Right renal cortex interstitium (tissue), 3 donors: ENCODE measurements around the gene TRMT112. TPM values are rescaled to one million over a fixed set of nuclear protein-coding genes. Genes with fewer than 3 reads are reported as not detected.

ENCODE experiments used
- DNase-seq, 3 donors: peaks; one replicate each; pipeline ENCODE4 v3.0.0-alpha.2; 2013; ENCODE audit warnings: low read depth in 3 of 3, low spot score in 2 of 3
- polyA plus RNA-seq, 3 donors: library from polyadenylated mRNA; unstranded; fragments of 120-200 nt; gene quantifications; one replicate each; pipeline ENCODE4 v1.2.1, GENCODE V29; 2013; ENCODE audit not compliant: insufficient read length in 3 of 3

The TRMT112 gene
- polyA plus RNA-seq, 3 donors = 191 to 224 (median 220) TPM

DNA sequence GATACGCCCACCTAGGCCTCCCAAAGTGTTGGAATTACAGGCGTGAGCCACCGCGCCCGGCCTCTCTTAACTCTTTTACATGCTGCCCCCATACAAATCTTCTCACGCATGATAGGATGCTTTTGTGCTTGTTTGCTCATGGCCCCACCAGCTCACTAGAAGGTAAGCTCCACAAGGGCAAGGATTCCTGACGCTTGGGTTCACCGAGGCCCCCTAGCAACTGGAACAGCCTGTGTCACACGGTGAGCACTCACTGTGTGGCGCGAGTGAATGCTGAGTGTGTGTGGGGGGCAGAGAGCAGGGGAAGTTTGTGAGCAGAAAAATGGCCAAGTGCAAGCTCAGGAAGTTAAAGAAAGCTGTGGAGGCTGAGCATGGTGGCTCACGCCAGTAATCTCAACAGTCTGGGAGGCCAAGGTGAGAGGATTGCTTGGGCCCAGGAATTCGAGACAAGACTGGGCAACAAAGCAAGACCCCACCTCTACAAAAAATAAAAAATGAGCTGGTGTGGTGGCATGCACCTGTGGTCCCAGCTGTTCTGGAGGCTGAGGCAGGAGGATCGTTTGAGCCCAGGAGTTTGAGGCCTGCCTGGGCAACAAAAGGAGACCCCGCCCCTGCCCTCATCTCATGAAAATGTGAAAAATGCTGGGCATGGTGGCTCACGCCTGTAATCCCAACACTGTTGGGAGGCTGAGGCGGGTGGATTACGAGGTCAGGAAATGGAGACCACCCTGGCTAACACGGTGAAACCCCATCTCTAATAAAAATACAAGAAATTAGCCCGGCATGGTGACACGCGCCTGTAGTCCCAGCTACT, 35.2 kb downstream of the TRMT112 start:
- DNase-seq = no peak

DNA sequence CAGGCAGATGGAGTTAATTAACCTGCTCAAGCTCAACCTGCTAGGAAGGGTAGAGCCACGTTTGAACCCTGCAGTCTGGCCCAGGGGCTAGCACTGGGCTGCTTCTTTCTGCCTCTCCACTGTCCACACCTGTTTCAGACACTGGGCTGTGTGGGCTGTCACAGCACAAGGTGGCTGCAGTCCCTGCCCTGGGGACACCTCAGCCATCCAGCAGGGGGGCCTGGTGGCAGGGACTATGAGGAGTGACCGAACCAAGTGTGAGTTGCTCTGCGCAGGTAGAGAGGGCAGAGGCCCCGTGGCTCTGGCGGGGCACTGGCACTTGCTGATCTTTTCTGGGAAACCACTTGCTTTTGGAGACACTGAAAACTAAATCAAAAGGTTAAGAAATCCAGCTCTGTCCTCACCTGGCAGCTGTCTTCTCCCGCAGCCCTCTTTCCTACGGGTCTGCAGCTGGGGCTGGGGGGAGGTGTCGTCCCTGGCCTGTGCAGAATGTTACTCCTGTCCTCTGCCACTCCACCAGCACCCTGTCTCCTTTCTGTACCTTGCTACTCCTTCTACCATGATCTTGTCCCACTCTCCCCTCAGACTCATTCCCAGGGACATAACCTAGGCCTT, 38.7 kb downstream of the TRMT112 start:
- DNase-seq = no peak

DNA sequence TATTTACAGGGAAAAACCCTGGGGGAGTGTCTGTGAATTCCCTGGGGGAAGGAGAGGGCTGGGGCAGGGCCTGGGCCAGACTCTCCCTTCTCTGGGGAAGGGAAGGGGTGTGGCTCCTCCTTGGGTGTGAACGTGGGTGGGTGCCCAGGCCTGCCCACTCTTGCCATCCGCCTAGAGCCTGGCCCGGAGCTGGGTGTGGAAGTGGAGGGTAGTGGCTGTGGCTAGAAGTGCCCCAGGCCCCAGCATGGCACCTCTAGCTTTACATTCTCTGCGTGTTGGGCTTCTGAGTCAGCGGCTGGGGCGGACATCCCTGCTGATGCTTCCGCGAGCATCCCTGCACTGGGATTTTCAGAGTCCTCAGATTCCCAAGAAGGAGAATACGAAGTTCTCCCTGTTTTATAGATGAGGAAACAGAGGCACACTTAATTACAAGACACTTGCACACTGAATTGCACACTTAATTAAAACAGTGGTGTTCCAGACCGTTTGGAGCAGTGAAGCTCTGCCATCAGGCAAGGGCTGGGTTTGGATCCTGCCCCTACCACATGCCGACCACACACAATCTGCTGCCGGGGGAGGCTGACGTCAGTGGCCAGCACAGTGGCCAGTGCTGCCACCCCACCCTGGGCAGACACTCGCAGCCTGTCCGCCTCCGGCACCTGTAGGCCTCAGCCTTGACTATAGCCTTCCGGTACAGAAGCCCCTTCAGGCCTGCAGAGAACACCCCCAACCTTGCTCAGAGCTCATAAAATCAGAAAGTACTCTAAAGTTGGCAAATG, 40.5 kb downstream of the TRMT112 start:
- DNase-seq = no peak

DNA sequence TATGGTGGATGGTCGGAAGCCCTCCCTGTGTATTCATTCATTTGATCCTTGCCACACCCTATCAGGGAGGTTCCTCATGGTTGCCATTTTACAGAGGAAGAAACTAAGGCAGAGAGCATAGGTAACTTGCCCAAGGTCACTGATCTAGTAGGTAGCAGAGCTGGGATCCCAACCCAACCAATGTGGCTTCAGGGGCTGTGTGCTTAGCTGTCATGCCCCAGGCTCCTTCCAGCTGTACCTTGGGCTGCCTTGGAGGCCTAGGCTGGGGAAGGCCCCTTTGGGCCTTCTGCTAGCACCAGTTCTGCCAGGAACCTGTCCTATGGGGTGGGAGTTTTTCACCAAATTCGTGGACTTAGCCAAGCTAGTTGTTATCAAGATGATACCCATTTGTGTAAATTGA, 41.5 kb downstream of the TRMT112 start:
- no peak for DNase-seq

DNA sequence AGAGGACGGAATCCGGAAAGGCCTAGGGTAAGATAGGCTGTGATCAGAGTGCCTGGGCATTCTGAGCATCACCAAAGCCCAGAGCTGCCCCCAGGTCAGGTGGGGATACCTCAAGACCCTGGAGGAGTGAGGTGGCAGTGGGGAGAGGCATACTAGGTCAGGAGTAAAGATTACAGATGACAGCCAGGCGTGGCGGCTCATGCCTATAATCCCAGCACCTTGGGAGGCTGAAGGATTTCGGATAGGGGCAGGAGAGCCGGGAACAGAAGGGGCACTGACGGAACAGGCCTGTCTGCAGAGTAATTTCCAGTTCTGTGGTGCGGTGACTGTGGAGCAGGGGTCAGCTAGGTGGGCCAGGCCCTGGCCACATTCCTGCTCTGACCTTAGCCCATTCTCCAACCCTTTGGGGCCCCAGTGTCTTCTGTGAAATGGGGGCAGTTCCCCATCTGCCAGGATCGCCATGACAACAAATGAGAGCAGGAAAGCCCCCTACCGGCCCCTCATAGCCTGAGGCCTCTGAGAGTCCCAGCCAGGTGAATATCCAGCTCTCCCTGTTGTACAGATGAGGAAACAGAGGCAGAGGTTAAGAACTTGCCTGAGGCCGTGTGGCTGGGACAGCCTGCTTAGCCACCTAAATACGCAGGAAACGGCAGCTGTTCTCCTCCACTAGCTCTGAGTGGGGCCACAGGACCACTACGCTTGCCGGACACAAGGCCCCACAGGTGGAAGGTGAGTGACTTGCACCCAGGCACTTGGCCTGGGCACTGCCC, 42.1 kb downstream of the TRMT112 start:
- DNase-seq = no peak

DNA sequence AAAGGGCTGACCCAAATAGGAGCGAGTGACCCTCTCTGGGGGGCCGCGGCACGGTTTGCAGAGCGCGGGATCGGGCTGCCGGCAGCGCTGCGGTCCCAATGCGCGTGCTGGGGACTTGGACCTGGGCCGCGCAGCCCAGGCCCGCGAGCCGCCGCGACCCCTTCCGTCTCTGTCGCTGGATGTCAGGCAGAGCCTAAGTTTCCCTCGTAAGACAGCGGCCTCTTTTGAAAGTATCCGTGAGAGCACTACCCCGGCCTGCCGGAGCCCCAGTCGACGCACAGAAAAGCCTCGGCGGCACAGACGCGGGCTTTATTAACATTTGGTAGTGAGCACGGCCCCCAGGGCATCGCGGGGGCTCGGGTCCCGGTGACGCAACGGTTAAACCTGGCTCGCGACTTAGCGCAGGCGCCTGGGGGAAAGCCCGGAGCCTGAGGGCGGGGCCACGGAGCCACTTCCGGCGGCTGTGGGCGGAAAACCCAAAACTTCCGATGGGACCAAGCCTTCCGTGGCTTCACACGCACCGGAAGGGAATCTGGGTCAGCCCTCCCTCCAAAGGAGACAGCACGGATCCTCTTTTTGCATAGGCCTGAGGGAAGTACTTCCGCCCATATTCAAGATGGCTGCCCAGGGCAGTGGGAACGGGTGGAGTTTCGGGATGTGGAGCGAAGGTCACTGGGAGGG, 47.7 kb downstream of the TRMT112 start:
- DNase-seq = peak; percentile 98

DNA sequence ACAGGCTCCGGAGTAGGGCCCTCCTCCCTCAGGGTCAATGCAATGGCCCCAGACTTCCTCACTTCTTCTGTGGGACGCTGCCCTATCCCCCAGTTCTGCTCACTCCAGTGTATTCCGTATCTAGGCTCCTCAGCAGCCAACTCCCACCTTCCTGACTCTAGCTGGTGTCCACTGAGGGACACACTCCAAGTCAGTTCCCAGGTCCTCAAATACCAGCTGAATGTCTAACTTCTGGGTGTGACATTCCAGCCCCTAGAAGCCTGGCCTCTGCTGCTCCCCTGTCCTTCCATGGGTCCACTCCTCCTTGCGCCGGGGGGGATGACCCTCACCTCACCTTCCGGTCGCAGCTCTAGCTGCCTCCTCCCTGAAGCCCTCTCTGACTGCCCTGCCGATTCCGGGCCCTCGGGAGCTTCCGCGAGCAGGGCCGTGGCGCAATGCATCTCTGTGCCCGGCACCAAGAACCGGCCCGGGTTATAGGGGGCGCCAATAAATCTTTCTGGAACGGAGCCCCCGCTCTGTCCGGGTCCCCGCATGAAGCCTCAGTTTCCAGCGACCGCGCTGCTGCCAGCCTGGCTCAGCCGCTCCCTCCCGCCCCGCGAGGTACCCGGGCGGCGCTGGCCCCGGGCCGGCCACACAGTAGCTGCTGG, 48.3 kb downstream of the TRMT112 start:
- DNase-seq = no peak

DNA sequence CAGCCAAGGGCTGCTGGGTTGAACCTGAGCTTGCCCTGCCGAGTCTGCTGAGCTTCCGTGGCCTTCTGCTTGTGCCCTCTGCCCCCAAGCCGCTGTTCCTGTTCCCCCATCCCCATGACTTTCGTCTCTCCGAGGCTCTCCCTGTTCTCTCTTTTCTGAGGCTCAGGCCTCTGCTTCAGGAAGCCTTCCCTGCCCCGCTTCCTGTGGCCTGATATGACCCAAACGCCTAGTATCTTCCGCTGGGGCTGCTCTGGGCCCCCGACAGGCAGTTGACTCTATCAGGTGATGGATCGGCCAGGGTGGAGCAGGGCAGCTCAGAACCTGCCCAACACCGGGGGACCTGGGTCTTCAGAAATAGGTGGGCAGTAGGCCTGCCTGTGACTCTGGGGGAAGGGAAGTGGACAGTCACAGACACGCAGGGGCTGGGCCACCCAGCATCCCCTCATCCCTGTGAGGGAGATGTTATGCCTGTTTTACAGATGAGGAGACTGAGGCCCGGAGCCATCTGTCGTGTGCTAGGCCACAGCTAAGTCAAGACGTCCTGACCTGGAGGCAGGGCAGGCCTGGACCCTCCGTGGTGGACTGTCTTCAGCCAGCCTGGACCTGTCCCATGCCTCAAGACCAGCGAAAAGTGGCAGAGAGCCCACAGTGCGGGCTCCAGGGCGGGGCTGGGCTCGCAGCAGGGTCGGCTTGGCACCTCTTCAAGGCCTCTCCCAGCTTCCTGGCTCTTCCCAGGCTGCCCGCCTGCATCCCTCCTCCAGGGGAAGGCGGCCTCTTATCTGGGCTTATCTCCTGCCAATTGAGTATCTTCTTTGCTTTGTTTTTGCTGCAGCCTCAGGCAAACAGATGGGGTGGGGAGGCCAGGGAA, 49.1 kb downstream of the TRMT112 start:
- no peak for DNase-seq

DNA sequence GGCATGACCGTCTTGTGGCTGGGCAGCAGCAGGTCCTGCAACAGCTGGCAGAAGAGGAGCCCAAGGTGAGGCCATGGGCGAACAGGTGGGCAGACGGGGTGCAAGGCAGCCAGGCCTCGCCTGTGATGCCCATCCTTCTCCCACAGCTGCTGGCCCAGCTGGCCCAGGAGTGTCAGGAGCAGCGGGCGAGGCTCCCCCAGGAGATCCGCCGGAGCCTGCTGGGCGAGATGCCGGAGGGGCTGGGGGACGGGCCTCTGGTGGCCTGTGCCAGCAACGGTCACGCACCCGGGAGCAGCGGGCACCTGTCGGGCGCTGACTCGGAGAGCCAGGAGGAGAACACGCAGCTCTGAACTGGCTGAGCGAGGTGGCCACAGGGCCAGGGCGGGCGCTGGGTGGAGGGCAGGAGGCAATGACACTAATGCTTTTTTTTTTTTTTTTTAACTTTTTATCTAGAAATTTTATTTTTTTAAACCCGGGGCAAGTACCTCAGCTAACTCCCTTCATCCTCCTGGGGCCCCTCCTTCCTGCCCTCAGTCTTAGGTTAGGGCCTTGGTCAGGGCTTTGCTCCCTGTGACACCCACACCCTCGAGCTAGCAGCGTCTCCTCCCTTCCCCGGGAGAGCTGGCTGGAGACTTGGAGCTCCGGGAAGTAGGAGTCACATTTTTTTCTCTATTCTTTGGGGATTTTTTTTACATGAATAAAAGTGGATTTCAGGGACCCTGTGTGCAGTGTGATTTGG, 50.0 kb downstream of the TRMT112 start:
- DNase-seq = no peak

Other genes with a start within 250 kb of the TRMT112 start
- 10 to 100 TPM; 18.5 to 19.8 (median 18.6) TPM for gene MACROD1, start 151.4 kb downstream of the TRMT112 start, polyA plus RNA-seq
- 100 to 1,000 TPM; 188 to 220 (median 209) TPM for gene STIP1, start 131.4 kb downstream of the TRMT112 start, polyA plus RNA-seq
- 1 to 10 TPM; 4.3 to 6.8 (median 5.6) TPM for gene FERMT3, start 110.8 kb downstream of the TRMT112 start, polyA plus RNA-seq
- 10 to 100 TPM; 37.0 to 46.2 (median 42.5) TPM for gene TRPT1, start 91.4 kb downstream of the TRMT112 start, polyA plus RNA-seq
- 10 to 100 TPM; 20.6 to 22.0 (median 21.9) TPM for gene NUDT22, start 91.3 kb downstream of the TRMT112 start, polyA plus RNA-seq
- gene DNAJC4, start 87.0 kb downstream of the TRMT112 start, polyA plus RNA-seq = 10 to 100 TPM; 54.5 to 61.9 (median 54.7) TPM
- gene VEGFB, start 83.0 kb downstream of the TRMT112 start, polyA plus RNA-seq = 10 to 100 TPM; 73.8 to 84.8 (median 81.0) TPM
- 10 to 100 TPM; 84.9 to 99.3 (median 91.9) TPM for gene FKBP2, start 76.5 kb downstream of the TRMT112 start, polyA plus RNA-seq
- 10 to 100 TPM; 52.9 to 73.6 (median 68.0) TPM for gene PPP1R14B, start 70.6 kb downstream of the TRMT112 start, polyA plus RNA-seq
- 10 to 100 TPM; 10.9 to 12.5 (median 11.1) TPM for gene PLCB3, start 66.0 kb downstream of the TRMT112 start, polyA plus RNA-seq
- gene BAD, start 32.9 kb downstream of the TRMT112 start, polyA plus RNA-seq = 10 to 100 TPM; 33.6 to 45.9 (median 41.2) TPM
- 10 to 100 TPM; 20.4 to 29.6 (median 26.5) TPM for gene GPR137, start 31.7 kb downstream of the TRMT112 start, polyA plus RNA-seq
- gene KCNK4, start 26.3 kb downstream of the TRMT112 start, polyA plus RNA-seq = under 1 TPM in 1 of 3 donors, not detected in 2; 0.13 TPM
- gene CATSPERZ, start 17.2 kb downstream of the TRMT112 start, polyA plus RNA-seq = not detected
- gene ESRRA, start 12.0 kb downstream of the TRMT112 start, polyA plus RNA-seq = 10 to 100 TPM; 16.3 to 19.1 (median 16.4) TPM
- 100 to 1,000 TPM; 175 to 197 (median 195) TPM for gene PRDX5, start 562 bp upstream of the TRMT112 start, polyA plus RNA-seq
- gene CCDC88B, start 22.6 kb upstream of the TRMT112 start, polyA plus RNA-seq = 1 to 10 TPM; 1.7 to 2.0 (median 1.8) TPM
- 10 to 100 TPM in 1 of 3 donors, 1 to 10 TPM in 2; 8.7 to 10.4 (median 9.8) TPM for gene RPS6KA4, start 41.6 kb upstream of the TRMT112 start, polyA plus RNA-seq
- gene SLC22A11, start 238.4 kb upstream of the TRMT112 start, polyA plus RNA-seq = 10 to 100 TPM; 16.1 to 26.0 (median 25.2) TPM